Measurements from ENCODE around the gene CDH4. TPM values are rescaled to one million over a fixed set of nuclear protein-coding genes. Genes with fewer than 3 reads are reported as not detected.

Gene CDH4
- total RNA-seq, 2 donors from 2014 or later, result 0.29 to 0.45 TPM

DNA sequence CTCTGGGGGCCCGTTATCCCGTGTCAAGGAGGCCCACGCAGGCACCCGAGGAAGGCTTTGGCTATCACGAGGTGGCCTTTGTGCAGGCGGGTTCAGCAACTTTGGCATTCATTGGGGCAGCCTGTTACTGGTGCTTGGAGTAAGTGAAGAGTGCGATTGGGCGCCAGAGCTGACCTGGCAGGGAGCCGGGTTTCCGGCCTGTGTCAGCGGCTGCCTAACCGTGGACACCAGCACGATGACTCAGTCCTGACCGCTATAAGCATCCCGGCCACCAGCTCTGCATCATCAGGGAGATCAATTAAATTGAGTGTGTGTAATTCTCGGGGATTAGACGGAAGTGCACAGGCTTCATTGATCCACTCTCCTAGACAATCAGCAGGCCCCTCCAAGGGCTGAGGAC, 45.9 kb downstream of the CDH4 start:
- Mint-ChIP-seq H3K27ac (no peak overlapping the region), H3K36me3 (ENCODE audit: low read depth) (no peaks in the 10 kb centered on the region), H3K27me3 (no peaks in the 10 kb centered on the region), H3K4me3 (no peak overlapping the region), H3K4me1 (no peaks in the 10 kb centered on the region), H3K9me3 (no peaks in the 10 kb centered on the region)
- no peak for ATAC-seq (replicated peaks)

DNA sequence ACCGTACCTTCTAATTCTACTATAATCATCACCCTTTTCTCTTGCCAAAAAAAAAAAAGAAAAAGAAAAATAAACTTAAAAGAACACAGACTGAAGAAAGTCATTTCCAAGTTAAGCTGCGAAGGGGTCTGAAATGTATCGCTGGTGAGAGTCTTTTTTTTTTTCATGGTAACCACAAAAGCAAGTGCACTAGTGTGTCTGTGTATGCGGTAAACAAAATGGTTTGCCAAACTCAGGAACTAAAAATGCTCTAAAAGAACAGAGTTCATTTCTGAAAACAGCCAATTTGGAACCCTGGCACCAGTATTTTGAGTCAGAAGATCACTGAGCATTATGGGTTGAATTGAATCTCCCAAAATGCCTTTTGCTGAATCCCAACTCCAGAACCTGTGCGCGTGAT, 46.6 kb downstream of the CDH4 start:
- Mint-ChIP-seq H3K4me3 (no peak overlapping the region), H3K36me3 (ENCODE audit: low read depth) (no peaks in the 10 kb centered on the region), H3K27ac (no peak overlapping the region), H3K9me3 (no peaks in the 10 kb centered on the region), H3K27me3 (no peaks in the 10 kb centered on the region), H3K4me1 (no peaks in the 10 kb centered on the region)
- ATAC-seq (replicated peaks), result no peak

DNA sequence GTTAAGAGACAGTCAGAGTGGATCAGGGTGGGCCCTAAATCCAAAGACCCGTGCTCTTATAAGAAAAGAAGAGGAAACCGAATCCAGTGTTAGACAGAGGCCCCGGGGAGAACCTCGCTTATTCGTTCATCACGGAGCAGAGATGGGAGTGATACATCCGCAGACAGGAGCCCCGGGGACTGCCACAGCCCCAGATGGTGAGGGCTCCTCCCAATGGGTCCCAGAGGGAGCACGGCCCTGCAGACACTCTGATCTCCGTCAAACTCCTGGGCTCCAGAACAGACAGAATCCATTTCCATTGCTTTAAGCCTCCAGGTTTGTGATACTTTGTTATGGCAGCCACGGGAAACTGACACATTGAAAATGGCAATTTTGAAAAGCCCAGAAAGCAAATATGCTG, 47.0 kb downstream of the CDH4 start:
- no peak for ATAC-seq (replicated peaks)
- no peaks in the 10 kb centered on the region for H3K9me3 Mint-ChIP-seq
- H3K36me3 Mint-ChIP-seq (ENCODE audit: low read depth), result no peaks in the 10 kb centered on the region

DNA sequence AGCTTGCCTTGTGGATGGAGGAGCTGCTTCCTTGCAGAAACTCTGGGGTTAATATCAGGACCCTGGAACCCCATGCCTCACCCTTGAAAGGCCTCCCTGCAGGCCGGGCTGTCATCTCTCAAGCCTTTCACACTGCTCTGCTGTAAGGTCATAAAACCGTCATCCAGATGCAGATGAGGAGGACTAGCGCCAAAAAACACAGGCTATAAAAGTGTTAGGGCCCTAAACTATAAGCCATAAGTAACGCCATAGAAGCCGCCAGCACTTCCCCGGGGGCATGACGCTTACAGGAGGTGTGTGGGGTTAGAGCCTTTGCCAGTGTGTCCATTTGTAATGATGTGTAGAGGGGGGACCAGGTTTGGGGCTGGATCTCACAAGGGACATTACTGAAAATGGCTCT, 47.6 kb downstream of the CDH4 start:
- H3K9me3 Mint-ChIP-seq, result no peaks in the 10 kb centered on the region
- no peaks in the 10 kb centered on the region for H3K36me3 Mint-ChIP-seq (ENCODE audit: low read depth)
- H3K4me1 Mint-ChIP-seq, result no peaks in the 10 kb centered on the region
- no peaks in the 10 kb centered on the region for H3K27me3 Mint-ChIP-seq
- no peak overlapping the region for H3K27ac Mint-ChIP-seq
- ATAC-seq (replicated peaks), result no peak
- no peak overlapping the region for H3K4me3 Mint-ChIP-seq

More for the DNA sequence above, 47.0 kb downstream of the CDH4 start:
- Mint-ChIP-seq H3K4me1 (no peaks in the 10 kb centered on the region), H3K27ac (no peak overlapping the region), H3K27me3 (no peaks in the 10 kb centered on the region), H3K4me3 (no peak overlapping the region)

DNA sequence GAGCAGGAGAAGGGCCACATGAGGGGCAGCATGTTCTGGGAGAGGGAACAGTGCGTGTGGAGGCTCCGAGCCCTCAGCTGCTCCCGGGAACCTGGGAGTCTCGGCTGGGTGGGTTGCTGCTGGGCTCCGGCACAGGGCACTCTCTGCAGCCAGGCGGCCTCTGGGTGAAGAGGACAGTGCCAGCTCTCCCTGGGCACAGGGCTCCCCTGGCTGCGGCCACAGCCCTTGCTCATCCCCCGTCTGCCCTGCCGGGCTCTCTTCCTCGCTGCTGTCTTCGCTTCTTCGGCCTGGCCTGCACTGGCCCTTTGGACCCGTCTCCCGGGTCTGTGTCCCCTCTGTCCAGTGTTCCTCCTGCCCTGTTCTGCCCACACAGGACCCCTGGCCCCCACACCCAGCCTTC, 48.2 kb downstream of the CDH4 start:
- no peaks in the 10 kb centered on the region for H3K36me3 Mint-ChIP-seq (ENCODE audit: low read depth)
- no peak for ATAC-seq (replicated peaks)
- no peak overlapping the region for H3K4me3 Mint-ChIP-seq
- H3K27ac Mint-ChIP-seq, result no peak overlapping the region
- no peaks in the 10 kb centered on the region for H3K27me3 Mint-ChIP-seq
- H3K4me1 Mint-ChIP-seq, result no peaks in the 10 kb centered on the region
- H3K9me3 Mint-ChIP-seq, result no peaks in the 10 kb centered on the region

DNA sequence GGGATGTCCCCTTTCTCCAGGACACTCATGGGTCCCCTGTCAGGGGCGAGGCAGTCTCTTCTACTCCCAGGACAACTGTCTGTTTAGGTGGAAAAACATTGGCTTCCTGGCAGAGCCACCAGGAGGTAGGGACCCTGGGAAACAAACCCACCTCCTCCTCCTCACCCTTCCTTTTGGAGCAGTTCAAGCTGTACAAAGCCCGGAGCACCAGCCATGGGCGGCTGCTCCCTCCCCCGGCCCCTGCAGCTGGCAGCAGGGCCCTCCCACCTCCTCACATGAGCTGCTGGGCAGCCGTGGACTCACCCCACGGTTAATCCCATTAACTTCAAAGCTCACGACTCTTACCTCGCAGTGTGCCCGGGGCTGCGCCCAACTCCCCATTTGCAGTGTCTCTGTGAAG, 48.6 kb downstream of the CDH4 start:
- no peaks in the 10 kb centered on the region for H3K27me3 Mint-ChIP-seq
- H3K4me1 Mint-ChIP-seq, result no peaks in the 10 kb centered on the region
- H3K27ac Mint-ChIP-seq, result no peak overlapping the region
- no peaks in the 10 kb centered on the region for H3K36me3 Mint-ChIP-seq (ENCODE audit: low read depth)
- H3K9me3 Mint-ChIP-seq, result no peaks in the 10 kb centered on the region
- no peak overlapping the region for H3K4me3 Mint-ChIP-seq
- ATAC-seq (replicated peaks), result no peak

DNA sequence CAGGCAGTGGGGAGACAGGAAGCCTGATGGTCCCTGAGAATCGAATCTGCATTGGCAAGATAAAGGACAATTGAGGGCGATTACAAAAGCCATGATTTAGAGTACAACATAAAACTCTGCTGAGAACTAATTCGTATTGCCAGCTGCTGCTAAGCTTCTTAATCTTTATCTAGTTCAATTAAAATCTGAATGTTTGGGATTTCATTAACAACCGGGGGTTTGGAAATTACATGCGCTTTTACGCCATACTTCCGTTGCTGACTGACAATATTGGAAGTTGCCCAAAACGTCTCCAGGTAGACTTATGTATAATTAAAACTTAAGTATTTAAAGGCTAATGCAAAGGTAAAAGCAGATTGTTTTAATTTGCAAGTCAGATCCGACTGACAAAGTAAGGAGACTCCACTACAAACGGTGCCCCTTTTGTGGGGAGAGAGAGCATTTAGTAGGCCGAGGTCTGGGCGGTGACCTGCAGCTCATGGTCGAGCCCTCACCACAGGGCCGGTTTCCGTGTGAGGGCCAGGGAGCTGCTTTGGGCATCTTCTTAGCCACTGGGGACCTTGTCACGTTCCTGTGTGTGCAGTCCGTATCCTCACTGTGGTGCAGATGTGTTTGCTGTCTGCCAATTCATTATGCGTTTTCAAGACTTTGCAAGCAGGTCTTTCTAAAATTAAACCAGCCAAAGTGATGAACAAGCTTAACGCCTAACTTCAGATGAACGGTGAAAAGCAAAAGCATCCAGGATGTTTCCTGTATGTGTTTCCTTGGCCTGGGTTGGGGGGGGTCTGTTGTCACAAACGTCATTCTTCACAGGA, 49.9 kb downstream of the CDH4 start:
- no peak for ATAC-seq (replicated peaks)
- no peaks in the 10 kb centered on the region for H3K27me3 Mint-ChIP-seq
- H3K9me3 Mint-ChIP-seq, result no peaks in the 10 kb centered on the region
- no peak overlapping the region for H3K4me3 Mint-ChIP-seq
- H3K36me3 Mint-ChIP-seq (ENCODE audit: low read depth), result no peaks in the 10 kb centered on the region
- H3K27ac Mint-ChIP-seq, result no peak overlapping the region
- no peaks in the 10 kb centered on the region for H3K4me1 Mint-ChIP-seq

DNA sequence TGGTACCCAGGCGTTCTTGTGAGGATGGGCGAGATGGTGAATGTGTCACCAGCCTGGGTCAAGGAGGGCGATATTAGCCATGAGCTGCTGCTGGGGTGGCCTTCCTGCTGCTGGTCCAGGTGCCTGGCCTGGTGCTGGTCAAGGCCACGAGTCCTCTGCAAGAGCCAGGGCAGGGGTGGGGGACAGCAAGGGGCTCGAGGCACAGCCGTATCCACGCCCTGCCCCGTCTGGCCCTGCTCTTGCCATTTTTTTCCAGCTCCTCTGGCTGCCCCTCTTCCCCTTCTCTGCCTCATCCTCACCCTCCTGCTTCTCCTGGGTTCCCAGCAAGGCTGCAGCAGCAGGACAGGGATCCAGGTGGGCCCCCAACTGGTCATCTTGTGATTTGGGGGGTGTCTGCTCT, 51.2 kb downstream of the CDH4 start:
- no peaks in the 10 kb centered on the region for H3K4me1 Mint-ChIP-seq
- no peaks in the 10 kb centered on the region for H3K9me3 Mint-ChIP-seq
- ATAC-seq (replicated peaks), result no peak
- H3K27ac Mint-ChIP-seq, result no peak overlapping the region
- no peaks in the 10 kb centered on the region for H3K36me3 Mint-ChIP-seq (ENCODE audit: low read depth)
- no peak overlapping the region for H3K4me3 Mint-ChIP-seq
- no peaks in the 10 kb centered on the region for H3K27me3 Mint-ChIP-seq

DNA sequence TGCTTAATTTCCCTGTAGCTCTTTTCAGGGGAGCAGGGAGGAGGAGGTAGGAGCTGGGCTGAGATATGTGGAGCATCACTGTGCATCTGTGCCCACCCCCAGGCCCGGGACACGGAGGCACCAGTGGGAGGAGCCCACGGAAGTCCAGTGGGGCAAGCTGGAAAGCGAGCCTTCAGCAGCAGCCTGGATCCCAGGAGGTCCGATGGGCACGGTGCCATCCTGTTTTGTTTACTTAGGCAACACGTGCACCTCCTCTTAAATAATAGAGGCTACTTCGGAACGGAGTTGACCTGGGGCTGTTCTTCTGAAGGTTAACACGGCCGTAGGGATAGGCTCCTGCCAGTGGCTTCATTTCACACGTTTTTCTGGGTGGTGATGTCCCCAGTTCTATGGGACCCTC, 51.6 kb downstream of the CDH4 start:
- ATAC-seq (replicated peaks), result no peak
- Mint-ChIP-seq H3K4me1 (no peaks in the 10 kb centered on the region), H3K36me3 (ENCODE audit: low read depth) (no peaks in the 10 kb centered on the region), H3K4me3 (no peak overlapping the region), H3K27ac (no peak overlapping the region), H3K27me3 (no peaks in the 10 kb centered on the region), H3K9me3 (no peaks in the 10 kb centered on the region)

DNA sequence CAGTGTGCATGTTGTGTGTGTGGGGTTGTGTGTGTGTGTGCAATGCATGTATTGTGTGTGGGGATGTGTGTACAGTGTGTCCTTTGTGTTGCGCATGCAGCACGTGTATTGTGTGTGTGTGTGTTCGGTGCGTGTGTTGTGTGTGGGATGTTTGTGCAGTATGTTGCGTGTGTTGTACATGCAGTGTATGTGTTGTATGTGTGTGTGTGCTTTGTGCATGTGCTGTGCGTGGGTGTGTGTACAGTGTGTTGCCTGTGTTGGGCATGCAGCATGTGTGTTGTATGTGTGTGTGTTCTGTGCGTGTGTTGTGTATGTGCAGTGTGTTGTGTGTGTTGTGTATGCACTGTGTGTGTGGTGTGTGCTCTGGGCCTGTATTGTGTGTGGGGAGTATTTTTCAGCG, 52.7 kb downstream of the CDH4 start:
- H3K4me1 Mint-ChIP-seq, result no peaks in the 10 kb centered on the region
- H3K4me3 Mint-ChIP-seq, result no peak overlapping the region
- H3K27me3 Mint-ChIP-seq, result no peaks in the 10 kb centered on the region
- no peaks in the 10 kb centered on the region for H3K9me3 Mint-ChIP-seq
- no peak overlapping the region for H3K27ac Mint-ChIP-seq
- ATAC-seq (replicated peaks), result no peak
- no peaks in the 10 kb centered on the region for H3K36me3 Mint-ChIP-seq (ENCODE audit: low read depth)

DNA sequence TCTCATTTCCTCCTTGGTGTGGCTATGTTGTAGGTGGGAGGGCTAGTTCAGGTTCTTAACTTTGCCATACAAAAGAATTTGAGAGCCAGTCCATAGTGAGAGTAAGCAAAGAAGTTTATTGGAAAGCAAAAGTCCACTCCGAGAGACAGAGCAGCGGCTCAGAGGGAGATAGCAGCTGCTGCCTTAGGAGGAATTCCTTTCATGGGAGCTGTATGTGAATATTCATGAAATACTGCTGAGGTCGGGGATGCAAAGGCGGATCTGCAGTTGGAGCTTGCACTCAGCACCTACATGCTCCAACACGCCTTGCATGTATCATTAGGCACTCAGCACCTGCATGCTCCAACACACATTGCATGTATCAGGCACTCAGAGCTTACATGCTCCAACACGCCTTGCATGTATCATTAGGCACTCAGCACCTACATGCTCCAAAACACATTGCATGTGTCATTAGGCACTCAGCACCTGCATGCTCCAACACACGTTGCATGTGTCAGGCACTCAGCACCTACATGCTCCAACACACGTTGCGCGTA, 54.9 kb downstream of the CDH4 start:
- no peaks in the 10 kb centered on the region for H3K9me3 Mint-ChIP-seq

DNA sequence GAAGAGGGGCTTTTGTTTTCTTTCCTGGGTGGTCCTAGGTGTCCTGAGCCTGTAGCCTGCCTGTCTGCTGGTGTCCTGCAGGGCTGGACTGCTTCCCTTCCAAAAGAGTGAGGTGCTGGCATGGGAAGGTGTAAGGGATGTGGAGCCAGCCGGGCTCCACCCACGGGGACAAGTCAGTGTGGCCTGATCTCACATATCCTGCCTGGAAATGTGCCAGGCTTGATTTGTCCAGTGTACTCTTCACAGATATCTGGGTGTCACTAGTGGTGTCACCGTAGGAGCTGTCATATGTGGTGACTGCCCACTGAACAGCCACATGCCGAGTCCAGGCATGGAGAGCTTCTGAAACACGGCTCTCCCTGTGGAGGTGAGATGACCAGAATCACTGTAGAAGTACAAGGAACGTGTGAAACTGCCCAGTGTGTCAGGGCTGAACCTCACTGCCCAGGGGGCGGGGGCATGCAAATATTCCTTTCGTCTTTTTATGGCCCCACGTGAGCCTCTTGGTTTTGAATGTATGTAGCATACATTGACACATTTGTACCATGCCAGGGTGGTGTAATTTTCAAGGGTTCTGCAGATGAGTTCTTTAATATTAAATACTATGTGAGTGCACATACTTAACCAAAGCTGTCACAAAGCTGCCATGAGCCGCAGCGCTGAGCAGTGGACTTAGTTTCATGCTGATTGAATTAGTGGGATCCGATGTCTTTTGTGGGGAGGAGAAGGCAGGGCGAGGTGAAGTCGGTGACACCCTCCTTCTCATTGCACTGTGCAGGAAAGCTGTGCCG, 55.8 kb downstream of the CDH4 start:
- Mint-ChIP-seq H3K27ac (no peak overlapping the region), H3K36me3 (ENCODE audit: low read depth) (no peaks in the 10 kb centered on the region), H3K4me1 (no peaks in the 10 kb centered on the region), H3K27me3 (no peaks in the 10 kb centered on the region), H3K9me3 (no peaks in the 10 kb centered on the region), H3K4me3 (no peak overlapping the region)
- no peak for ATAC-seq (replicated peaks)

More for the DNA sequence above, 54.9 kb downstream of the CDH4 start:
- H3K4me3 Mint-ChIP-seq, result no peak overlapping the region
- no peak overlapping the region for H3K27ac Mint-ChIP-seq
- no peak for ATAC-seq (replicated peaks)
- no peaks in the 10 kb centered on the region for H3K4me1 Mint-ChIP-seq
- no peaks in the 10 kb centered on the region for H3K27me3 Mint-ChIP-seq
- no peaks in the 10 kb centered on the region for H3K36me3 Mint-ChIP-seq (ENCODE audit: low read depth)

DNA sequence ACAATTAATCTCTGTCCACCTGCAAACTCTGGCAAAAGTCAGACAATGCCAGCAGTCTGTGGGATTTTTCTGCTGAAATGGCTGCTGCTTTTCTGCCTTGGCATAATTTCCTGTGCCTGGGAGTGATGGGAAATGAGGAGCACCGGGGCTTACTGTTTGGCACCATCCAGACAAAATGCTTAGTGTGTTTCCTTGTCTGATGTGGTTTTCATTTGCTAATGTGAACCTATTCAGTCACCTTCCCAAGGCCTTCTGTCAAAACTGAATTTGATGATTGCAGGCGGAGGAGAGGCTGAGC, 56.4 kb downstream of the CDH4 start:
- no peak for ATAC-seq (replicated peaks)
- H3K9me3 Mint-ChIP-seq, result no peaks in the 10 kb centered on the region
- H3K4me3 Mint-ChIP-seq, result no peak overlapping the region
- no peaks in the 10 kb centered on the region for H3K4me1 Mint-ChIP-seq
- H3K36me3 Mint-ChIP-seq (ENCODE audit: low read depth), result no peaks in the 10 kb centered on the region
- H3K27me3 Mint-ChIP-seq, result no peaks in the 10 kb centered on the region
- H3K27ac Mint-ChIP-seq, result no peak overlapping the region

DNA sequence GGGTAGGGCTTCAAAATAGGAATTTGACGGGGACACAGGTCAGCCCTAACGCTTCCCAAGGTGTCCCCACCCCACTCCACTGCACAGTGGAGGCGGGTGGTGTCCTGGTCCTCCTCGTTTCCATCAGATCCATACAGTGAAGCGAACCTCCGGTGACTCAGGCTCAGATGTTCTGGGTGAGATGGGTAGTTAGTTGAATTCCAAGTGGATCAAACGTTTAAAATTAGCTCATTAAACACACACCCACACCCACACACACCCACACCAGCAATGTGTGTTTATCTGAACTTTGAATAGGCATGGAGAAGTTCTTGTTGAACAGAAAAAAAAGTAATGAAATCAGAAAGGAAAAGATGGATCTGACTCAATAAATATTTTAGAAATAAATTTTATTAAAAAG, 58.9 kb downstream of the CDH4 start:
- Mint-ChIP-seq H3K27me3 (no peaks in the 10 kb centered on the region), H3K4me1 (no peaks in the 10 kb centered on the region), H3K27ac (no peak overlapping the region), H3K4me3 (no peak overlapping the region), H3K9me3 (no peaks in the 10 kb centered on the region), H3K36me3 (ENCODE audit: low read depth) (no peaks in the 10 kb centered on the region)
- no peak for ATAC-seq (replicated peaks)

DNA sequence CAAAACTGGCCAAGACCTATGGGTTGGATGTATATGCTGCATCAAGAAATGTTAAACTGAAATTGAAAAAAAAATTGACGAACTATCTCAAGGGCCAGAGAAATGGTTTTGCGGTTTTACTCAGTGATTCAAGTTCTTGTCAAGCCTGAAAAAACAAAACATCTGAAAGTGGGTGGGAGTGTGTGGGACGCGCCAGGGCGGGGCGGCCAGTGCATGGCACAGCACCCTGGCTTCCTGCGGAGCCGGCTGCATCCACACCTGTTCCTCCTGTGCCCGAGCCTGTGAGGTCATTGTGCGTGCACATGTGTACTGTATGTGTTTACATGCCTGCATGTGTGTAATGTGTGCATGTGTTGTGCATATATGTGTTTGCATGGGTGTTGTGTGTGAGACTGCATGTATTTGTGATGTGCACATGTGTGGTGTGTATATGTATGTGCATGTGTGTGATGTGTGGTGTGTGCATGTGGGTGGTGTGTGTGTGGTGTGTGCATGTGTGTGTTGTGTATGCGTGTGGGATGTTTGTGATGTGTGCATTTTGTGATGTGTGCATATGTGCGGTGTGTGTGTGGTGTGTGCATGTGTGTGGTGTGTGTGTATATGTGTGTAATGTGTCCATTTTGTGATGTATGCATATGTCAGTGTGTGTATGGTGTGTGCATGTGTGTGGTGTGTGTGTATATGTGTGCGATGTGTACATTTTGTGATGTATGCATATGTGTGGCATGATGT, 59.8 kb downstream of the CDH4 start:
- H3K27ac Mint-ChIP-seq, result no peak overlapping the region
- H3K4me3 Mint-ChIP-seq, result no peak overlapping the region
- H3K36me3 Mint-ChIP-seq (ENCODE audit: low read depth), result no peaks in the 10 kb centered on the region

More for the DNA sequence above, 59.8 kb downstream of the CDH4 start:
- no peaks in the 10 kb centered on the region for H3K9me3 Mint-ChIP-seq
- no peaks in the 10 kb centered on the region for H3K4me1 Mint-ChIP-seq
- ATAC-seq (replicated peaks), result no peak
- H3K27me3 Mint-ChIP-seq, result no peaks in the 10 kb centered on the region
